ENCODE data around the gene C10orf120.

GRCh38 chr10:122678266-122678665, 21.4 kb downstream of the C10orf120 start:
- TF ChIP-seq, protein P1, sequence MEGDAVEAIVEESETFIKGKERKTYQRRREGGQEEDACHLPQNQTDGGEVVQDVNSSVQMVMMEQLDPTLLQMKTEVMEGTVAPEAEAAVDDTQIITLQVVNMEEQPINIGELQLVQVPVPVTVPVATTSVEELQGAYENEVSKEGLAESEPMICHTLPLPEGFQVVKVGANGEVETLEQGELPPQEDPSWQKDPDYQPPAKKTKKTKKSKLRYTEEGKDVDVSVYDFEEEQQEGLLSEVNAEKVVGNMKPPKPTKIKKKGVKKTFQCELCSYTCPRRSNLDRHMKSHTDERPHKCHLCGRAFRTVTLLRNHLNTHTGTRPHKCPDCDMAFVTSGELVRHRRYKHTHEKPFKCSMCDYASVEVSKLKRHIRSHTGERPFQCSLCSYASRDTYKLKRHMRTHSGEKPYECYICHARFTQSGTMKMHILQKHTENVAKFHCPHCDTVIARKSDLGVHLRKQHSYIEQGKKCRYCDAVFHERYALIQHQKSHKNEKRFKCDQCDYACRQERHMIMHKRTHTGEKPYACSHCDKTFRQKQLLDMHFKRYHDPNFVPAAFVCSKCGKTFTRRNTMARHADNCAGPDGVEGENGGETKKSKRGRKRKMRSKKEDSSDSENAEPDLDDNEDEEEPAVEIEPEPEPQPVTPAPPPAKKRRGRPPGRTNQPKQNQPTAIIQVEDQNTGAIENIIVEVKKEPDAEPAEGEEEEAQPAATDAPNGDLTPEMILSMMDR (IDR thresholded peaks at IDR 0.05; ENCODE audit: extremely low read depth in 1 of 2, insufficient read depth in 1 of 2, low read depth in 1 of 2, low read length in 2 of 2) = no peak
- no peak for TF ChIP-seq POLR2A (IDR thresholded peaks at IDR 0.05; ENCODE audit: low read depth, low read length)
- TF ChIP-seq, protein P2, sequence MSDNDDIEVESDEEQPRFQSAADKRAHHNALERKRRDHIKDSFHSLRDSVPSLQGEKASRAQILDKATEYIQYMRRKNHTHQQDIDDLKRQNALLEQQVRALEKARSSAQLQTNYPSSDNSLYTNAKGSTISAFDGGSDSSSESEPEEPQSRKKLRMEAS (IDR thresholded peaks at IDR 0.05; ENCODE audit: insufficient read depth, insufficient read length) = no peak
